ENCODE measurements around the gene RBM10.

RBM10 gene

DNA sequence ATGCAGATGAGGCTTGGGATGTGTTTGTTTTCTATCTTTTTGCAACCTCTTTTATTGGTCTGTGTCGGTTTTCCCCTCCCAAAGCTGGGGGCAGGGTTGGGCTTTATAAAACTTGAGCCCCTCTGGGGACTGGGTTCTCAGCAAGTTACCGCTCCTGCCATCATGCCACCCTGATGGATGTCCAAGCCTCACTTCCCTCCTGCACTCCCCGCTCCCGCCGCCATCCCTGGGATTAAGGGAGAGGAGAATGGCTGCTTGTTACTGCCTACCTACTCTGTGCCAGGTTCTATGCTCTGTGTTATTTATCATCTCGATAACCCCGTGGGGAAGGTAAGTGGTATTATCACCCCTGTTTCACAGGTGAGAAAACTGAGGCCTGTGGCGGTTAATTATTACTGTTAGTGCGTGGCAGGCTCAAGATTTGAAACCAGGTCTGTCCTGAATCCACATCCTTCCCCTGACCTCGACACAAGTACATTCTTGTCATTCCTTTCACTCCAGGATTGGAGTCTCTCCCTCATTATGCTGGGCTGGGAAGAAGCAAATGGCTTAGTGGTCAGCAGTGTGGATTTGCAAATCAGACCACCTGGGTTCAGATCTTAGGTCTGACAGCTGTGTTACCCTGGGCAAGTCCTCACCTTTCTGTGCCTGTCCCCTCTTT, 53.1 kb downstream of the RBM10 start:
- DNase-seq = no peak

DNA sequence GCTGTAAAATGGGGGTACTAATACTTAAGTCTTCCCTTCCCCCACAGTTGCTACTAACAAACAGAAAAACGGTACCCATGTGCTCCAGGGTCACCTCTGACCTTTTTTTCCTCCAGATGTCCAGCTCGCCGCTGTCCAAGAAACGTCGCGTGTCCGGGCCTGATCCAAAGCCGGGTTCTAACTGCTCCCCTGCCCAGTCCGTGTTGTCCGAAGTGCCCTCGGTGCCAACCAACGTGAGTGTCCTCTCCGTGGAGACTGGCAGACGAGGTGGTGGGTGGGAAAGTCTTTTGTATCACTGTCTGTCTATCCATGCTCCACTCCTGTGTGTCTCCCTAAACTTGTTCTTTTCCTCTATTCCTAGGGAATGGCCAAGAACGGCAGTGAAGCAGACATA, 53.7 kb downstream of the RBM10 start:
- no peak for DNase-seq

DNA sequence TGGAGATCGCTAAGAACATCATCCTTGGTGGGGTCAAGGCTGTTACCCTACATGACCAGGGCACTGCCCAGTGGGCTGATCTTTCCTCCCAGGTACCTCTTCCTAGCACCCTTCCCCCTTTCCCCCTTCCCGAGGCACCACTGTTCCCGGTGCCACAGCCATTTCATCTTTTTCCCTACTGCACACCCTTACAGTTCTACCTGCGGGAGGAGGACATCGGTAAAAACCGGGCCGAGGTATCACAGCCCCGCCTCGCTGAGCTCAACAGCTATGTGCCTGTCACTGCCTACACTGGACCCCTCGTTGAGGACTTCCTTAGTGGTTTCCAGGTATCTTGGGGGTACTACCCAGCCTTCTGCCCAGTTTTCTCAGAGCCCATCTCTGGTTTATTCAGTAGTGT, 54.3 kb downstream of the RBM10 start:
- DNase-seq = no peak

DNA sequence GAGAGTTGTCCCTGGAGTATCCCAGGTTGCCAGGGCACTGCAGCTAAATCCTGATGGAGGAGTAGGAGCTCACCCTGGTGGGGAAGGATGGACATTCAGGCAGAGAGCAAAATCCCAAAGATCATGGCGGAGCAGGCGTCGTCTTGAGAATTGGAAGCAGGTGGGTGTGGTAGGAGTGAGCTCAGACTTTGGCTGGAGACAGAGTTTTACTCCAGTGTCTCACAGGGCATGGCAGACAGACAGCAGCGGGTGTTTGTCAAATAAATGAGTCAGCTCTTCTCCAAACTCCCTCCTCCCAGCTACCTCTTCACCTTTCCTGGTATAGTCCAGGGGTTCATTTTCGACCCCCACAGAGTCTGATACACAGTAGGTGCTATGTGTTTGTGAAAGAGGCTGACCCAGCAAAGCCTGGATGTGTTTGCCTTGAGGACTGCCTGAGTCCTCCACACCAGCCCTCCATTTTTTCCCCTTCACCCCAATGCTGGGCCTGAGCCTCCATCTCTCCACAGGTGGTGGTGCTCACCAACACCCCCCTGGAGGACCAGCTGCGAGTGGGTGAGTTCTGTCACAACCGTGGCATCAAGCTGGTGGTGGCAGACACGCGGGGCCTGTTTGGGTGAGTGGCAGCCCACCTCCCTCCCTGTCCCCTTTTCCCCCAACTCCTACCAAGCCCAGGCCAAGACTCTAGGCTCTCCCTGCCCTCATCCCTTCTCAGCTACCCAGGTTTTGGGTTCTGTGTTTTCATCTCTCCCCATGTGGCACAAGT, 55.5 kb downstream of the RBM10 start:
- no peak for DNase-seq

DNA sequence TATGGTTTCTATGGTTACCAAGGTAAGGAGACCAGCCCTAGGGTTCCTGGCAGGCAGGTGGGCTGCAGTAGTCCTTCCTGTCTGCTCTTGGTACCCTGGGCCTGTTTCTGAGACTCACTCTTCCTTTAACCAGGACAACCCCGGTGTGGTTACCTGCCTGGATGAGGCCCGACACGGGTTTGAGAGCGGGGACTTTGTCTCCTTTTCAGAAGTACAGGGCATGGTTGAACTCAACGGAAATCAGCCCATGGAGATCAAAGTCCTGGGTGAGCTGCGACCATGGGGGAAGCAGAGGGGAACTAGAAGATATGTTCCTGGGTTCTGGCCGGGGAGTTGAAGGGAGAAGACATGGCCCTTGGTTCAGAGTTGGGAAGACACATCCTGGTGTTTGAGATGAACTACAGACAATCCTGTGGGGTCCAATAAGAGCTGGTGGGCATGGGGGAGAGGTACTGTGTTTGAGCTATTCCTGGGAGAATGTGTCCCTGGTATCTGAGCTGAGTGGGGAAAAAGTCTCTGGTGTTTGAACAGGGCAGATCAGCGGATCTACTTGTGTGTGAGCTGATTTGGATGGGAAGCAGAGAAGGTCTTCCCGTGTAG, 56.4 kb downstream of the RBM10 start:
- DNase-seq = no peak

DNA sequence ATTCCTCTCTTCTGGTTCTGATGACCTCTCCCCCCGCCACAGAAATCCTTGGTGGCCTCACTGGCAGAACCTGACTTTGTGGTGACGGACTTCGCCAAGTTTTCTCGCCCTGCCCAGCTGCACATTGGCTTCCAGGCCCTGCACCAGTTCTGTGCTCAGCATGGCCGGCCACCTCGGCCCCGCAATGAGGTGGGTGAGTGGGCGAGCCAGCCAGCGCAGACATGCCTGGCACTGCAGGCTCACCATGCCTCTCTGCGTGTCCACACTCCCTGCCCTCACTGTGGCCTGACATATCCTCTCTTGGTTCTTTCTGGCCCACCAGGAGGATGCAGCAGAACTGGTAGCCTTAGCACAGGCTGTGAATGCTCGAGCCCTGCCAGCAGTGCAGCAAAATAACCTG, 57.3 kb downstream of the RBM10 start:
- no peak for DNase-seq

DNA sequence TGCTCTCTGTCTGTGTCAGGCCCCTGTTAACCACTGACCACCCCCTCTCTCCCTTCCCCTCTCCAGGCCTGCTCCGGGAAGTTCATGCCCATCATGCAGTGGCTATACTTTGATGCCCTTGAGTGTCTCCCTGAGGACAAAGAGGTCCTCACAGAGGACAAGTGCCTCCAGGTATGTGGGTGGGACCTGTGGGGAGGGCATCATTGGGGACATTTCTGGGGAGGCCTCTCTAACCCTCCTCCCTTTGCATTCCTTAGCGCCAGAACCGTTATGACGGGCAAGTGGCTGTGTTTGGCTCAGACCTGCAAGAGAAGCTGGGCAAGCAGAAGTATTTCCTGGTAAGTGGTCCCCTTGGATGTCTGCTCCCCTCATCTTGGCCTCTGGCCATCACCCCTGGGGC, 57.9 kb downstream of the RBM10 start:
- no peak for DNase-seq

DNA sequence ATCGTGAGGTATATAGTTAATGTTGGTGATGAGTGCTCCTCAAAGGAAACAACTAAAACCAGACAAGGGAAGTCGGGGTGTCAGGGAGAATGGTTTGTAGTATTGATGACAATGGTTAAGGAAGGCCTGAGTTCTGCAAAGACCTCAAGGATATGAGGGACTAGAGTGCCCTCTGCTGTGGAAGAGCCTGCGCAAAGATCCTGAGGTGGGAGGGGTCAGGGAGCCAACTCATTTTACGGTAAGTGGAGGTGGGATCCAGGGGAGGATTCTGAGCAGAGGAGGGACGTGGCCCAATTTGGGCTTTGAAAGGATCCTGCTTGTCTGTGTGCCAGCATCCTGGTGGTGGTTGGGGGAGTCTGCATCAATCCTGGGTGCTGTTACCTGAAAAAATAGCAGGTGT, 59.9 kb downstream of the RBM10 start:
- DNase-seq = no peak

DNA sequence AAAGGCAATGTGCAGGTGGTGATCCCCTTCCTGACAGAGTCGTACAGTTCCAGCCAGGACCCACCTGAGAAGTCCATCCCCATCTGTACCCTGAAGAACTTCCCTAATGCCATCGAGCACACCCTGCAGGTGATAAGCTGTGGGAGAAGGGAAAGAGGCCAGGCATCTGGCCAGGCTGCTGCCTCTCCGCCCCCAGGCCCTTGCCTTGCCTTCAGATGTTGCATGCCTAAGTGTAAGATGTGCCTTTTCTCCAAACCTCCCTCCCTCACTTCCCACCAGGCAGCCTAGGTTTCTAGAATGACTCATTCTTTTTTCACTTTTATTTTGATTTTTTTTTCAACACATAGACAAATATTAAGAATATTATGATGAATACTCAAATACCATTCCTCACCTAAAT, 61.3 kb downstream of the RBM10 start:
- no peak for DNase-seq

DNA sequence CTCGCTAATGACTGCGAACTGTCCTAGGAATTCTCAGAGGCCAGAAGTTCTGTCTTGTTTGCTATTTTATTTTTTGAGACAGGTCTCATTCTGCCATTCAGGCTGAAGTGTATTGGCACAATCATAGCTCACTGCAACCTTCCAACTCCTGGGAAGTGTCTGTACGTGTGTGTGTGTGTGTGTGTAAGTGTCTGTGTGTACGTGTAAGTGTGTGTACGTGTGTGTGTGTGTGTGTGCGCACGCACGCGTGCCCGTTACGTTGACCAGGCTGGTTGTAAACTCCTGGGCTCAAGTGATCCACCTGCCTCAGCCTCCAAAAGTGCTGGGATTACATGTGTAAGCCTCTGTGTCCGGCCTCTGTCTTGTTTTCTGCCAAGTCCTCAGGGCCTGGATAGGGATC, 63.1 kb downstream of the RBM10 start:
- no peak for DNase-seq

DNA sequence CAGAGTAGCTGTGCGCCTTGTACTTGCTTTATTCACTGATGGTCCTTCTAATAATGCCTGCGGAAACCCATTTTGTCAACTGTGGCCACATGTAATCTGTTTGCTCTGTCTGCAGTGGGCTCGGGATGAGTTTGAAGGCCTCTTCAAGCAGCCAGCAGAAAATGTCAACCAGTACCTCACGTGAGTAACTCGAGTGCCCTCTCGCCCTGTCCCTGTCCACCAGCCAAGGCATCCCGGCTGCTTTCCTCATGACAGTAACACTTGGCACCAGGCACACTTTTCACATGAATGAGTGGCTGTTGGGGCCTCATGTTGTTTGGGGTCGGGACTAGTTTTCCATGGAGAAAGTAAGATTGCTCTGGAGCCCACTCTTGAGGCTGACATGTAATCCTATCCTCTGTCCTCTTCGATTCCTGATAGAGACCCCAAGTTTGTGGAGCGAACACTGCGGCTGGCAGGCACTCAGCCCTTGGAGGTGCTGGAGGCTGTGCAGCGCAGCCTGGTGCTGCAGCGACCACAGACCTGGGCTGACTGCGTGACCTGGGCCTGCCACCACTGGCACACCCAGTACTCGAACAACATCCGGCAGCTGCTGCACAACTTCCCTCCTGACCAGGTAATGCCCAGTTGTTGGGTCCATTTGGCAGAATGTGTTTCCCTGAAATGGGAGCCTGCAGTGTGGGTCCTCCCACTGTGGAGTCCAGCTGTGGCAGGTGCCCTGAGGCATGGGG, 64.7 kb downstream of the RBM10 start:
- no peak for DNase-seq

DNA sequence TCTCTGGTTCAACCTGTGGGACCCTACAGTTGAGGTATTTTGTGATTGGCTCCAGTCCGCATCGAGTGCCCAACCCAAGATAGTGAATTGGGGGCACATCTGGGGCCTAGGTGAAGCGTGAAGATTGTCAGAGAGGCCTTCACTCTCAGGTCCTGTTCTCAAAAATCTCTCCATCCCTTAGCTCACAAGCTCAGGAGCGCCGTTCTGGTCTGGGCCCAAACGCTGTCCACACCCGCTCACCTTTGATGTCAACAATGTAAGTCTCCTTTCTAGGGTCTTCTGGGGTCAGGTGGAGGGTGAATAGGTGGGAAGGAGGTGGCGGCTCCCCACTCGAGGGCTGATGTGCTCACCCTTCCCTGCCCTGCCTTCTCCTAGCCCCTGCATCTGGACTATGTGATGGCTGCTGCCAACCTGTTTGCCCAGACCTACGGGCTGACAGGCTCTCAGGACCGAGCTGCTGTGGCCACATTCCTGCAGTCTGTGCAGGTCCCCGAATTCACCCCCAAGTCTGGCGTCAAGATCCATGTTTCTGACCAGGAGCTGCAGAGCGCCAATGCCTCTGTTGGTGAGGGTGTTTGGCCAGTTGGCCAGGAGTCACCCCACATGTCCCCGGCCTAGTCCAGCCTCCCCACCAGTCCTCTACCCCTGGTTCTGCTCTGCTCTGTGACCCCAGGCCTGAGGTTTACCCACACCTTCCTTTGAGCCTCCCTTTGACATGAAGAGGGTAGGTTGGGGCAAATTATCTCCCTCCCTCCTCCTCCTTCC, 65.8 kb downstream of the RBM10 start:
- DNase-seq = no peak

DNA sequence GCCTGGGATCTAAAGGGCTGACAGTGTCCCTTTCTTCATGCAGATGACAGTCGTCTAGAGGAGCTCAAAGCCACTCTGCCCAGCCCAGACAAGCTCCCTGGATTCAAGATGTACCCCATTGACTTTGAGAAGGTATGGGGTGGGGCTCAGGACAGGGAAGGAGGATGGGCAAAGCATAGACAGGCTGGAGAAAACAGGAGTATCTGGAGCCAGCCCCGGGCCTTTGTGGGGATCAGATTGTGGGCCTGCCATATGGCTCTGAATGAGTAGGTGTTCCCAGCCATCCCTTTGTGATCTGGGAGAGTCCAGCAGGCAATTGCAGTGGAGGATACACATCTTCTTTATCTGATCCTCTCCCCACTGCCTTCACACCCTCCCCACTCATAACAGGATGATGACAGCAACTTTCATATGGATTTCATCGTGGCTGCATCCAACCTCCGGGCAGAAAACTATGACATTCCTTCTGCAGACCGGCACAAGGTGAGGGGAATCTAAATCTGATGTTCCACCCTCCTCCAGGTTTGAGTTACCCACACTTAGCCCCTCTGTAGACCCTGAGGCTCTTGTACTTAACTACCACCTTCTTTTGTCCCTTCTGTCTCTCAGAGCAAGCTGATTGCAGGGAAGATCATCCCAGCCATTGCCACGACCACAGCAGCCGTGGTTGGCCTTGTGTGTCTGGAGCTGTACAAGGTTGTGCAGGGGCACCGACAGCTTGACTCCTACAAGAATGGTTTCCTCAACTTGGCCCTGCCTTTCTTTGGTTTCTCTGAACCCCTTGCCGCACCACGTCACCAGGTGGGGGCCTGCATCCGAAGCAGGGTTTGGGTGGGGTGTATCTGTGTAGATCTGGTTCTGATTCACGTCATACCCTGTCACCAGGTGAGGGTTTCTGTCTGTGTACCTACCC, 67.6 kb downstream of the RBM10 start:
- no peak for DNase-seq

DNA sequence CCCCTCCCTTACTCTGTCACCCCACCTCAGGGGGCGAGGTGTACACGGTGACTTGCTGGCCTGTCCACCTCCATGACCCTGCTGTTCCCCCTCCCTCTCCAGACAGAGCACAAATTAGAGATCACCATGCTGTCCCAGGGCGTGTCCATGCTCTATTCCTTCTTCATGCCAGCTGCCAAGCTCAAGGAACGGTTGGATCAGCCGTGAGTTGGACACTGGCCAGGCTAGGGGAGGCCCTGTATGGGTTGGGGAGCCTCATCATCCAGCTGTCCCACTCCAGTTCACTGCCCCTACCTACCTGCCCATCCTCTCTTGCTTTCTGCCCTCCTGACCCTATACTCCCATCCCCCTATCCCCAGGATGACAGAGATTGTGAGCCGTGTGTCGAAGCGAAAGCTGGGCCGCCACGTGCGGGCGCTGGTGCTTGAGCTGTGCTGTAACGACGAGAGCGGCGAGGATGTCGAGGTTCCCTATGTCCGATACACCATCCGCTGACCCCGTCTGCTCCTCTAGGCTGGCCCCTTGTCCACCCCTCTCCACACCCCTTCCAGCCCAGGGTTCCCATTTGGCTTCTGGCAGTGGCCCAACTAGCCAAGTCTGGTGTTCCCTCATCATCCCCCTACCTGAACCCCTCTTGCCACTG, 69.5 kb downstream of the RBM10 start:
- no peak for DNase-seq

DNA sequence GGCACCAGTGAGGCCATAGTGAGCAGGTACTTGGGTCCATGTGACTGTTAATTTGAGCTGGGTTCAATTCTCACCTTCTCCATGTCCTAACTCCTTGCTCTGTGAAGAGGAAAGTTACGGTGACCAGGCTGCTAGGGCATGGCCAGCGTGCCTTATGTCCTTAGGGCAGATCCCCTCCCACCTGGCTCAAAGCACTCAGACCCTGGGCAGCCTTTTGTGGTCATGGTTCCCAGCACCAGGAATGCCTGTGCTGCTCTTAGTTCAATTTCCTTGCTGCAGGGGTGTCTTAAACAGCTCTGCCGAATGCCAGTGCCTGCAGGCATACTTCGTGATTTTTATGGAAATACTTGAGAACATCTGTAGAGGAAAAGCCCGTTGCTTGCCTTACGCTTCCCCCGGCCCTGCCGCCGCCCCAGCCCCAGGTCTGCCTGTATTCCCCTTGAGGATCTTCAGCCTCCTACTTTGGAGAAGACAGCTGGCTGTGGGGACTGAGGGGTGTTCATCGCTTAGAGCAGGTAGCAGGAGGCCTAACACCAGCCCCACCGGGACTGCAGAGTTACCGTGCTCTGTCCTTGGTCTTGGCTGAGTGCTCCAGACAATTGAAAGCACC, 70.4 kb downstream of the RBM10 start:
- no peak for DNase-seq

DNA sequence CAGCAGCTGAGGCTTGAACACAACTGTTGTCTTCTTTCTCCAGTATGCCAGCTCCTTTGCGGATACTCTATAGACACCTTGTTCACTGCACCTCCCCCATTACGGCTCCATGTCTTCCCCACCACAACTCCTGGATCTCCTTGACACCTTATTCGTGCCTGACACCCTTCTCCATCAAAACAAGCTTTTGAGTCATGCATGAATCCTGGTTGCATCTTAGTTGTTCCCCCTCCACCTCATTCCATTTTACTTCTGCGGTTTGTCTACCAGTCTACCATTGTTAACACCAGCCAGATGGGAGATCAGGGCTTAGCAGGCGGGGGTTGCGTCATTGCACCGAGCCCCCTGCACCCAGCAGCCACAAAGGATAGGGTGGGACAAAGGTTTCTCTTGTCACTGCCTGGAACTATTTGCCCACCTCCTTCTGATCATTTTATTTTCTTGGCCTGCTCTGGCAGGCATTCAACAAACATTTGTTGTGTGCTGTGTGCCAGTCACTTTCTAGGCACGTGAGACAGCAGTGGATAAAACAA, 71.4 kb downstream of the RBM10 start:
- no peak for DNase-seq

DNA sequence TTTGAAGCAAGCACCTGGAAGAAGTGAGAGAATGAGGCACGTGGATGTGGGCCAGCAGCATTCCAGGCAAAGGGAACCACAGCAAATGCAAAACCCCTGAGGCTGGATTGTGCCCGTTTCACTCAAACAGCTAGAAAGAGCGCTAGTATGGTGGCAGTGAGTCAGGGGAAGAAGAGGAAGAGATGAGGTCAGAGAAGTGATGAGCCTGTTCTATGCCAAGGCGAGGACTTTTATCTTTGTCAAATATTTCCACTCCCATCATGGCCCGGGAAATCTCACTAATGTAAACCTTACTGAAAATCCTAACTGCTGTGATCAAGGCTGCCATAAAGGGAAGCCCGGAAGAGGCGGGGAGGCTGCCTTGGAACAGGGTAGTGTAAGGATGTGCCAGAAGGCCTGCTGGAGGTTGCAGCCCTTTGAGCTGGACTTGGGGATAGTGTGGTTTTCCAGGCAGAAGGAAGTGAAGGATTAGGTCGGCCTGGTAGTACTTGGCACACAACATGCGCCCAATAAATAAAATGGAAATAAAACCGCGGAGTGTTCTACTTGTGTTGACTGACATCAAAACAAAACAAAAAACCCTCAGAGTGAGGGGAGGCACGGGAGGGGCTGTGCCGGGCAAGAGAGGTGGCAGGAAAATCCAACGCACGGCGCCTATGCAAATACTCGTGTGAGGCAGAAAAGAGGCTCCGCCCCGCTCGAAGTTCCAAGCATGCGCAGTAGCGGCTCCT, 72.3 kb downstream of the RBM10 start:
- DNase-seq = peak in 1 of 5 donors; percentile 7

DNA sequence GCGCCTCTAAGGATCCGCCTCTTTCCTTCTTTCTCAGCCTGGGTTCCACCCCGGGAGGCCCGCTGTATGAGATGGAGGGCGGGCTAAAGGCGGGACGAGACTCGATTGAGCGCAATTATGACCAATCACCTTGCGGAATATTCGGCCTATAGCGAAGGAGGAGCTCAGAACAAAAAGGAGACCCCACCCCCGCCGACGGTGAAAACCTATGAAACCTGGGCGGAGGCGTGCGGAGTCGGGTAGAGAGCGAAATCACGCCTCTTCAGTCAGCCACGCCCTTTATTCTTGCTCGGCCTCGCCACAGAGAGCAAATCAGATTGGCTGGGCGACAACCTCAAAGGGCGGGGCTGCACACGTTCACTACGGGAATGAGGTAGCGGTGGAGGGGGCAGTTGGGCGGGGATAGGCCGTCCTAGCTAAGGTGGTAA, 72.8 kb downstream of the RBM10 start:
- DNase-seq = peak; percentile 88 to 99 (median 92)

DNA sequence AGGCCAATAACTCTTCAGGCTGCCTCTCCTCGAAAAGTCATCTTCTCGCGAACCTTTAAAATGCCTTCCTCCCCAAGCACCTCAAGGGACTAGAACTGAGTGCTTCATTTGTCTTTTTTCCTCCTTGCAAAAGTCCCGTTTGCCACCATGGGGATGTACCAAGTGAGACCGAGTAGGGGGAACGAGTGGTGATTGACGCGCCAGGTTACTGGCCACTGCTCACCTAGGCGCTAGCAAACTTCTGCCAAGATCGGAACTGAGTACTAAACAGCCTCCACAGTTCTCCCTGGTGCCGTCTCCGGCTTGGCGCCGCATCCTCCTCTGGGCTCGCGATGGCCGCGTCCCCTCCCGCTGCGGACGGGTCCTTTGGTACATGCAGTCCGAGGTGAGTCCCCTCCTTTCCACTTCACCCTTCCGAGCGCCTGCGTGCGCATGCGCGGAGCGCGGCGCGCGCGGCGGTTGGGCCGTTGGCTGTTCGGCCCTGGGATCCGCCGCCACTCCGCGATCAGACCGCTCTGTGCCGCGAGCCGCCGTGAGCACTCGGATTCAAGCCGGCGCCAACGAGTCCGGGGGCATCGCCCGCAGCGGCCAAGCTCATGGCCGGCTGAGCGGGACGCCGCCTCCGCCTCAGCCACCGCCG, 73.4 kb downstream of the RBM10 start, which contains the start of gene CDK16:
CDK16 (plus strand) TSS at position 402 of the 640 bp plus-strand sequence. CDS start 4,877 bp downstream, outside the sequence.
- peak; percentile 50 to 92 (median 54) for DNase-seq

All from T-helper 1 cell (primary cell).